ENCODE measurements around the gene CNN1. TPM values are rescaled to one million over a fixed set of nuclear protein-coding genes. Genes with fewer than 3 reads are reported as not detected.

CNN1 gene
- total RNA-seq, 2 experiments from 2014 or later, result not detected

- ChIA-PET CTCF (no interaction called here), POLR2A (interaction anchor here (1.2 kb wide), 1 partner anchor 9 kb away, joined by 3 read pairs; no protein-coding TSS in a partner anchor)
- peaks cover 14% of the 10 kb centered on the region for H3K4me1 Mint-ChIP-seq (ENCODE audit: low read depth)
- peaks cover 20% of the 10 kb centered on the region for H3K4me1 ChIP-seq (ENCODE audit: insufficient read depth, low read length)
- no peak overlapping the region for H3K4me3 ChIP-seq (ENCODE audit: low read length)
- peak overlapping the region; percentile 97 for H3K4me3 Mint-ChIP-seq
- no peaks in the 10 kb centered on the region for H3K27me3 ChIP-seq (ENCODE audit: control insufficient read depth in 1 of 2, insufficient read depth in 2 of 2, low read length in 2 of 2)
- H3K27ac ChIP-seq (ENCODE audit: low read depth in 1 of 2, low read length in 2 of 2), result no peak overlapping the region
- H3K27me3 Mint-ChIP-seq, result no peaks in the 10 kb centered on the region
- no peaks in the 10 kb centered on the region for H3K36me3 ChIP-seq (ENCODE audit: insufficient read depth, low read length)
- no peaks in the 10 kb centered on the region for H3K9me3 Mint-ChIP-seq
- ATAC-seq (ENCODE audit: poor library complexity) (no peak), DNase-seq (no peak)
- H3K36me3 Mint-ChIP-seq (ENCODE audit: low read depth), result peaks cover 32% of the 10 kb centered on the region
- TF ChIP-seq CTCF (IDR thresholded peaks at IDR 0.05), result no peak
- intact Hi-C loops (cut with DNase I, micrococcal nuclease), result loop anchor here (1.0 to 10.0 kb wide), 4 partner anchors 20 to 1188 kb away; partner anchors contain the start of genes EPOR (in 1 of the 2), FBXW9 (in 1 of the 2) and SWSAP1 (in 1 of the 2)
- no peaks in the 10 kb centered on the region for H3K9me3 ChIP-seq (ENCODE audit: control insufficient read depth in 1 of 2, insufficient read depth in 1 of 2, low read length in 2 of 2)
- peak overlapping the region; percentile 53 for H3K27ac Mint-ChIP-seq
Observed at GRCh38 chr19:11506967-11507366, 31.7 kb upstream of the CNN1 start.

GRCh38 chr19:11507370-11508078 is 31.1 kb upstream of the CNN1 start:
- Histone ChIP-seq H3K27me3 (ENCODE audit: control insufficient read depth in 1 of 2, insufficient read depth in 2 of 2, low read length in 2 of 2) (no peaks in the 10 kb centered on the region), H3K27ac (ENCODE audit: low read depth in 1 of 2, low read length in 2 of 2) (no peak overlapping the region), H3K4me3 (ENCODE audit: low read length) (no peak overlapping the region), H3K36me3 (ENCODE audit: insufficient read depth, low read length) (peaks cover under 1% of the 10 kb centered on the region), H3K9me3 (ENCODE audit: control insufficient read depth in 1 of 2, insufficient read depth in 1 of 2, low read length in 2 of 2) (no peaks in the 10 kb centered on the region), H3K4me1 (ENCODE audit: insufficient read depth, low read length) (peaks cover 20% of the 10 kb centered on the region)
- peaks cover 14% of the 10 kb centered on the region for H3K4me1 Mint-ChIP-seq (ENCODE audit: low read depth)
- no peak for TF ChIP-seq CTCF (IDR thresholded peaks at IDR 0.05)
- H3K27me3 Mint-ChIP-seq, result no peaks in the 10 kb centered on the region
- H3K36me3 Mint-ChIP-seq (ENCODE audit: low read depth), result peaks cover 36% of the 10 kb centered on the region
- H3K4me3 Mint-ChIP-seq, result peak overlapping the region; percentile 97
- ChIA-PET CTCF (no interaction called here), POLR2A (interaction anchor here (1.2 kb wide), 1 partner anchor 10 kb away, joined by 3 read pairs; no protein-coding TSS in a partner anchor)
- ATAC-seq (ENCODE audit: poor library complexity) (no peak), DNase-seq (no peak)
- intact Hi-C loops (cut with DNase I, micrococcal nuclease), result loop anchor here (1.0 to 10.0 kb wide), 4 partner anchors 20 to 1187 kb away; partner anchors contain the start of genes EPOR (in 1 of the 2), FBXW9 (in 1 of the 2) and SWSAP1 (in 1 of the 2)
- H3K9me3 Mint-ChIP-seq, result no peaks in the 10 kb centered on the region
- peak overlapping the region; percentile 53 for H3K27ac Mint-ChIP-seq

GRCh38 chr19:11510444-11510843 is 28.2 kb upstream of the CNN1 start:
- H3K27me3 Mint-ChIP-seq, result no peaks in the 10 kb centered on the region
- H3K9me3 ChIP-seq (ENCODE audit: control insufficient read depth in 1 of 2, insufficient read depth in 1 of 2, low read length in 2 of 2), result no peaks in the 10 kb centered on the region
- peaks cover 11% of the 10 kb centered on the region for H3K4me1 ChIP-seq (ENCODE audit: insufficient read depth, low read length)
- H3K4me3 ChIP-seq (ENCODE audit: low read length), result no peak overlapping the region
- H3K27me3 ChIP-seq (ENCODE audit: control insufficient read depth in 1 of 2, insufficient read depth in 2 of 2, low read length in 2 of 2), result no peaks in the 10 kb centered on the region
- peaks cover 37% of the 10 kb centered on the region for H3K36me3 Mint-ChIP-seq (ENCODE audit: low read depth)
- peaks cover 9% of the 10 kb centered on the region for H3K36me3 ChIP-seq (ENCODE audit: insufficient read depth, low read length)
- H3K9me3 Mint-ChIP-seq, result no peaks in the 10 kb centered on the region
- no peak for ATAC-seq (ENCODE audit: poor library complexity)
- CTCF ChIA-PET, result no interaction called here
- intact Hi-C loops (cut with DNase I, micrococcal nuclease), result no loop called here
- H3K4me1 Mint-ChIP-seq (ENCODE audit: low read depth), result peaks cover 6% of the 10 kb centered on the region
- no peak overlapping the region for H3K27ac ChIP-seq (ENCODE audit: low read depth in 1 of 2, low read length in 2 of 2)
- POLR2A ChIA-PET, result no interaction called here
- TF ChIP-seq CTCF (IDR thresholded peaks at IDR 0.05), result no peak
- no peak overlapping the region for H3K27ac Mint-ChIP-seq
- no peak for DNase-seq
- H3K4me3 Mint-ChIP-seq, result no peak overlapping the region
